WTC11 (cell line): ENCODE data around the gene COL25A1. TPM values are rescaled to one million over a fixed set of nuclear protein-coding genes. Genes with fewer than 3 reads are reported as not detected.

ENCODE experiments used
- ATAC-seq: fragments of 200-7000 bp; cut with Tn5 transposase; 2 replicates; pipeline ENCODE4 v1.10.0; 2021; ENCODE audit warnings: mild to moderate bottlenecking, moderate library complexity
- CTCF ChIA-PET: fragments of 300-600 bp; sonication (Branson Sonifier 250); formaldehyde crosslinking; loops from one replicate; lab custom pipeline; 2021; ENCODE audit warnings: antibody characterized with exemption; lab: Charles Lee
- POLR2A ChIA-PET: fragments of 350-600 bp; sonication (Branson Sonifier 250); formaldehyde crosslinking; loops from one replicate; lab custom pipeline; 2021; ENCODE audit warnings: antibody characterized with exemption; lab: Charles Lee
- DNase-seq: peaks from one replicate; pipeline ENCODE4 v3.0.0; 2021; ENCODE audit warnings: low spot score
- H3K27ac Mint-ChIP-seq: 2 replicates; pipeline ENCODE4 v1.8.0; 2021; ENCODE audit warnings: mixed read lengths
- H3K27me3 Mint-ChIP-seq: 2 replicates; pipeline ENCODE4 v1.8.0; 2021; ENCODE audit warnings: low read depth, mild to moderate bottlenecking, moderate library complexity, mixed read lengths
- H3K36me3 Mint-ChIP-seq: 2 replicates; pipeline ENCODE4 v1.8.0; 2021; ENCODE audit warnings: mixed read lengths
- H3K4me1 Mint-ChIP-seq: 2 replicates; pipeline ENCODE4 v1.8.0; 2022; ENCODE audit warnings: mixed read lengths
- H3K4me3 Mint-ChIP-seq: 2 replicates; pipeline ENCODE4 v1.8.0; 2021; ENCODE audit warnings: mild to moderate bottlenecking, moderate library complexity, mixed read lengths
- H3K9me3 Mint-ChIP-seq: 2 replicates; pipeline ENCODE4 v1.8.0; 2021; ENCODE audit warnings: mixed read lengths
- ATF1 ChIP-seq: sonication (generic); formaldehyde crosslinking; IDR thresholded peaks from 2 replicates; pipeline ENCODE4 v1.8.1; 2023; ENCODE audit warnings: mild to moderate bottlenecking, moderate library complexity, missing genetic modification reagents
- CREM ChIP-seq: sonication (generic); formaldehyde crosslinking; IDR thresholded peaks from 2 replicates; pipeline ENCODE4 v1.8.1; 2022; ENCODE audit warnings: mild to moderate bottlenecking, missing genetic modification reagents, moderate library complexity
- GRHL2 ChIP-seq: fragments of 250-450 bp; sonication (Bioruptor Pico); IDR thresholded peaks from 2 replicates; pipeline ENCODE4 v1.8.0; 2022; ENCODE audit warnings: mild to moderate bottlenecking, moderate library complexity; ENCODE audit not compliant: insufficient replicate concordance, severe bottlenecking
- GTF2I ChIP-seq: fragments of 250-450 bp; sonication (Bioruptor Pico); conservative IDR thresholded peaks from 2 replicates; pipeline ENCODE4 v1.4.0; 2021; ENCODE audit warnings: mild to moderate bottlenecking
- IRF2 ChIP-seq: sonication (generic); formaldehyde crosslinking; IDR thresholded peaks from 2 replicates; pipeline ENCODE4 v1.8.0; 2022; ENCODE audit warnings: low read depth, missing genetic modification reagents, borderline replicate concordance
- JAZF1 ChIP-seq: fragments of 250-450 bp; sonication (Bioruptor Pico); IDR thresholded peaks from 2 replicates; pipeline ENCODE4 v1.9.0; 2021; ENCODE audit warnings: moderate library complexity, mild to moderate bottlenecking, inconsistent platforms
- JUN ChIP-seq: sonication (generic); formaldehyde crosslinking; IDR thresholded peaks from 2 replicates; pipeline ENCODE4 v1.8.0; 2023; ENCODE audit warnings: mild to moderate bottlenecking, missing genetic modification reagents
- MAX ChIP-seq: sonication (generic); formaldehyde crosslinking; IDR thresholded peaks from 2 replicates; pipeline ENCODE4 v1.8.0; 2022; ENCODE audit warnings: mild to moderate bottlenecking, missing genetic modification reagents
- MXD4 ChIP-seq: fragments of 250-450 bp; sonication (Bioruptor Pico); IDR thresholded peaks from 2 replicates; pipeline ENCODE4 v1.8.0; 2021; ENCODE audit warnings: mild to moderate bottlenecking, moderate library complexity, borderline replicate concordance
- NFYB ChIP-seq: sonication (generic); formaldehyde crosslinking; conservative IDR thresholded peaks from 2 replicates; pipeline ENCODE4 v1.8.0; 2022; ENCODE audit warnings: low read depth, missing genetic modification reagents
- NR1H2 ChIP-seq: sonication (generic); formaldehyde crosslinking; IDR thresholded peaks from 2 replicates; pipeline ENCODE4 v1.9.0; 2021; ENCODE audit warnings: mild to moderate bottlenecking, moderate library complexity, missing genetic modification reagents
- OVOL2 ChIP-seq: fragments of 250-450 bp; sonication (Bioruptor Pico); IDR thresholded peaks from 2 replicates; pipeline ENCODE4 v1.9.0; 2021; ENCODE audit warnings: mild to moderate bottlenecking, borderline replicate concordance
- PREB ChIP-seq: sonication (generic); formaldehyde crosslinking; IDR thresholded peaks from 2 replicates; pipeline ENCODE4 v1.8.1; 2022; ENCODE audit warnings: mild to moderate bottlenecking, missing genetic modification reagents, moderate library complexity, borderline replicate concordance
- SMAD3 ChIP-seq: sonication (generic); formaldehyde crosslinking; IDR thresholded peaks from 2 replicates; pipeline ENCODE4 v1.8.0; 2022; ENCODE audit warnings: missing genetic modification reagents, mild to moderate bottlenecking, borderline replicate concordance
- SOX15 ChIP-seq: fragments of 250-450 bp; sonication (Bioruptor Pico); IDR thresholded peaks from 2 replicates; pipeline ENCODE4 v1.9.0; 2021; ENCODE audit warnings: mild to moderate bottlenecking
- SP1 ChIP-seq: sonication (generic); formaldehyde crosslinking; conservative IDR thresholded peaks from 2 replicates; pipeline ENCODE4 v1.8.1; 2022; ENCODE audit warnings: missing genetic modification reagents
- ZNF232 ChIP-seq: sonication (generic); formaldehyde crosslinking; IDR thresholded peaks from 2 replicates; pipeline ENCODE4 v1.8.0; 2022; ENCODE audit warnings: mild to moderate bottlenecking, missing genetic modification reagents
- ZNF396 ChIP-seq: fragments of 250-450 bp; sonication (Bioruptor Pico); IDR thresholded peaks from 2 replicates; pipeline ENCODE4 v1.8.0; 2021; ENCODE audit warnings: mild to moderate bottlenecking, moderate library complexity, borderline replicate concordance
- ZNF425 ChIP-seq: fragments of 250-450 bp; sonication (Bioruptor Pico); conservative IDR thresholded peaks from 2 replicates; pipeline ENCODE4 v1.9.0; 2021; ENCODE audit warnings: mild to moderate bottlenecking
- total RNA-seq: library from RNA; stranded (reverse); gene quantifications from 3 replicates; pipeline ENCODE4 v1.2.3, GENCODE V29; 2021
- TF ChIP-seq, protein P1 (sequence below): sonication (generic); formaldehyde crosslinking; IDR thresholded peaks from 2 replicates; pipeline ENCODE4 v1.8.1; 2023; ENCODE audit warnings: mild to moderate bottlenecking, missing genetic modification reagents
- TF ChIP-seq, protein P2 (sequence below): sonication (generic); formaldehyde crosslinking; IDR thresholded peaks from 2 replicates; pipeline ENCODE4 v1.8.1; 2022; ENCODE audit warnings: missing genetic modification reagents, borderline replicate concordance
- TF ChIP-seq, protein P3 (sequence below): sonication (generic); formaldehyde crosslinking; IDR thresholded peaks from 2 replicates; pipeline ENCODE4 v1.8.0; 2022; ENCODE audit warnings: mild to moderate bottlenecking, missing genetic modification reagents
- TF ChIP-seq, protein P4 (sequence below): sonication (generic); formaldehyde crosslinking; IDR thresholded peaks from 2 replicates; pipeline ENCODE4 v1.8.1; 2023; ENCODE audit warnings: mild to moderate bottlenecking, missing genetic modification reagents, borderline replicate concordance

COL25A1 gene
- total RNA-seq, 1 experiment from 2014 or later = 6.6 TPM

DNA sequence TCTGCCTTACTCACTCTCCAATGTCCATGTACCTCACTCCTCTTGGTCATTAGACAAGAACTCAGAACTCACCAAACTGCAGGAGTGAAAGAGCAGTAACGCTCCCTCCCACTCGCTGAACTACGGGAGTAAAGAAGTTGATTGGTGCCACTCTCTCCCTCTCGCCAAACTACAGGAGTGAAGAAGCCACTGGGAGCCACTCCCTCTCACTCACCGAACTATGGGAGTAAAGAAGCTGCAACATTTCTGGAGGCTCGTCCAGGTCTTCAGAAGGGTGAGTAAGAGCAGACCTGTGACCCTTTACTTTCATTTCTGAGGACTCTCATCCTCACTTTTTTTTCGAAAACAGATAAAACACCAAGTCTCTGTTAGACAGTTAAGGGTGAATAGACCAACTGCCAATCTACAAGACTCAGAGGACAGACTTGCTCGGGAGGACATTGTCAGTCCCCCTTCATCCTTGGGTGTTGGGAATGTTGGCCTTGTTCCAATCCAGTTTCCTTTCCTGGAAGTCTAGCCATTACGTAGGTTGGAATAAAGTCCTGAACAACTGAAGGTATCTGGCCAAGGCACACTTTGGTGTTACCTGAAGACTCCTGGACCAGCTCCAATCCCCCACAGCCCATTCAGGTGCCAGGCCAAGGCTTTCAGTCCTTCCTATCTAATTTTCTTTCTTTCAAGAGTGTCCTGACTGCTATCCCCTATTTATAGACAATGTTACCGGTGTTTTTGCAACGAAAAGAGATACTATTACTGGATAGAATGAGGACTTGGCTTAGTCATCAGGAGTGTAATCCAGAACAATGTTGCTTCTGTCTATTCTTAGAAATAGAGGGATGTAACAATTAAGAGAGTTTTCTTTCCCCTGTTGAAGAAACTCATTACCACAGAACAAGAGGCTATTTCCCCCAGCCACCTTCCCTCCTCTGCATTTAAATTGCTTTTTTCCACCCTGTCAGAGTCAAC lies 11.0 kb upstream of the COL25A1 start (continued):
- TF ChIP-seq ZNF425 (CRISPR knock-in tag) (no peak), ZNF232 (CRISPR knock-in tag) (no peak), GRHL2 (no peak), CREM (CRISPR knock-in tag) (no peak), PREB (CRISPR knock-in tag) (no peak)

DNA sequence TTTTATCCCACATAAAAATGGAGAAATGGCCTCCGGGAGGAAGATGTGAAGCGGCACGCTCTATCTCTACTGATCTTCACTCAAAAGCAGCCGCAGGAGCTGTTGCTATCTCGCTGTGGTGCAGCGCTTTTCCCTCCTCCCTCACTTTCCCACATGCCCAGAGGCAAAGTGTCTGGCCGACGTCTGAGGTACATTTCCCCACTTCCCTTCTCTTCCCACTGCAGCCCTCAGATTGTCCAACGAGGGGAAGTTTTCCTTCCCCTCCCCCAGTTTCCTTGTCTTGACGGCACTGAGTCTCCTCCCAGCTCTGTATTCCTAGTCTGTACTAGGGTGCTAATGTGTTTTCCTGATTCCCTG lies 660 bp upstream of the COL25A1 start:
- H3K9me3 Mint-ChIP-seq = no peaks in the 10 kb centered on the region
- TF ChIP-seq SOX15 (CRISPR knock-in tag) = no peak
- no peak for TF ChIP-seq OVOL2 (CRISPR knock-in tag)
- TF ChIP-seq, protein P1, sequence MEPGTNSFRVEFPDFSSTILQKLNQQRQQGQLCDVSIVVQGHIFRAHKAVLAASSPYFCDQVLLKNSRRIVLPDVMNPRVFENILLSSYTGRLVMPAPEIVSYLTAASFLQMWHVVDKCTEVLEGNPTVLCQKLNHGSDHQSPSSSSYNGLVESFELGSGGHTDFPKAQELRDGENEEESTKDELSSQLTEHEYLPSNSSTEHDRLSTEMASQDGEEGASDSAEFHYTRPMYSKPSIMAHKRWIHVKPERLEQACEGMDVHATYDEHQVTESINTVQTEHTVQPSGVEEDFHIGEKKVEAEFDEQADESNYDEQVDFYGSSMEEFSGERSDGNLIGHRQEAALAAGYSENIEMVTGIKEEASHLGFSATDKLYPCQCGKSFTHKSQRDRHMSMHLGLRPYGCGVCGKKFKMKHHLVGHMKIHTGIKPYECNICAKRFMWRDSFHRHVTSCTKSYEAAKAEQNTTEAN (CRISPR knock-in tag) = 0 out of 2 replicates have a peak, but pooled peaks have one; percentile 0
- TF ChIP-seq, protein P2, sequence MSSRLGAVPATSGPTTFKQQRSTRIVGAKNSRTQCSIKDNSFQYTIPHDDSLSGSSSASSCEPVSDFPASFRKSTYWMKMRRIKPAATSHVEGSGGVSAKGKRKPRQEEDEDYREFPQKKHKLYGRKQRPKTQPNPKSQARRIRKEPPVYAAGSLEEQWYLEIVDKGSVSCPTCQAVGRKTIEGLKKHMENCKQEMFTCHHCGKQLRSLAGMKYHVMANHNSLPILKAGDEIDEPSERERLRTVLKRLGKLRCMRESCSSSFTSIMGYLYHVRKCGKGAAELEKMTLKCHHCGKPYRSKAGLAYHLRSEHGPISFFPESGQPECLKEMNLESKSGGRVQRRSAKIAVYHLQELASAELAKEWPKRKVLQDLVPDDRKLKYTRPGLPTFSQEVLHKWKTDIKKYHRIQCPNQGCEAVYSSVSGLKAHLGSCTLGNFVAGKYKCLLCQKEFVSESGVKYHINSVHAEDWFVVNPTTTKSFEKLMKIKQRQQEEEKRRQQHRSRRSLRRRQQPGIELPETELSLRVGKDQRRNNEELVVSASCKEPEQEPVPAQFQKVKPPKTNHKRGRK (CRISPR knock-in tag) = no peak
- no peak for TF ChIP-seq NFYB (CRISPR knock-in tag)
- no peak for TF ChIP-seq ZNF396
- no peak for TF ChIP-seq JAZF1
- no peak for TF ChIP-seq SP1
- no peak for TF ChIP-seq NR1H2 (CRISPR knock-in tag)
- no peak for TF ChIP-seq ATF1 (CRISPR knock-in tag)
- TF ChIP-seq, protein P3, sequence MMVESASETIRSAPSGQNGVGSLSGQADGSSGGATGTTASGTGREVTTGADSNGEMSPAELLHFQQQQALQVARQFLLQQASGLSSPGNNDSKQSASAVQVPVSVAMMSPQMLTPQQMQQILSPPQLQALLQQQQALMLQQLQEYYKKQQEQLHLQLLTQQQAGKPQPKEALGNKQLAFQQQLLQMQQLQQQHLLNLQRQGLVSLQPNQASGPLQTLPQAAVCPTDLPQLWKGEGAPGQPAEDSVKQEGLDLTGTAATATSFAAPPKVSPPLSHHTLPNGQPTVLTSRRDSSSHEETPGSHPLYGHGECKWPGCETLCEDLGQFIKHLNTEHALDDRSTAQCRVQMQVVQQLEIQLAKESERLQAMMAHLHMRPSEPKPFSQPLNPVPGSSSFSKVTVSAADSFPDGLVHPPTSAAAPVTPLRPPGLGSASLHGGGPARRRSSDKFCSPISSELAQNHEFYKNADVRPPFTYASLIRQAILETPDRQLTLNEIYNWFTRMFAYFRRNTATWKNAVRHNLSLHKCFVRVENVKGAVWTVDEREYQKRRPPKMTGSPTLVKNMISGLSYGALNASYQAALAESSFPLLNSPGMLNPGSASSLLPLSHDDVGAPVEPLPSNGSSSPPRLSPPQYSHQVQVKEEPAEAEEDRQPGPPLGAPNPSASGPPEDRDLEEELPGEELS (CRISPR knock-in tag) = no peak; the same call in 1 of the 2 replicates
- TF ChIP-seq GTF2I (CRISPR knock-in tag) = 0 out of 2 replicates have a peak, but pooled peaks have one; percentile 26
- TF ChIP-seq MXD4 = no peak
- TF ChIP-seq IRF2 (CRISPR knock-in tag) = no peak
- TF ChIP-seq, protein P4, sequence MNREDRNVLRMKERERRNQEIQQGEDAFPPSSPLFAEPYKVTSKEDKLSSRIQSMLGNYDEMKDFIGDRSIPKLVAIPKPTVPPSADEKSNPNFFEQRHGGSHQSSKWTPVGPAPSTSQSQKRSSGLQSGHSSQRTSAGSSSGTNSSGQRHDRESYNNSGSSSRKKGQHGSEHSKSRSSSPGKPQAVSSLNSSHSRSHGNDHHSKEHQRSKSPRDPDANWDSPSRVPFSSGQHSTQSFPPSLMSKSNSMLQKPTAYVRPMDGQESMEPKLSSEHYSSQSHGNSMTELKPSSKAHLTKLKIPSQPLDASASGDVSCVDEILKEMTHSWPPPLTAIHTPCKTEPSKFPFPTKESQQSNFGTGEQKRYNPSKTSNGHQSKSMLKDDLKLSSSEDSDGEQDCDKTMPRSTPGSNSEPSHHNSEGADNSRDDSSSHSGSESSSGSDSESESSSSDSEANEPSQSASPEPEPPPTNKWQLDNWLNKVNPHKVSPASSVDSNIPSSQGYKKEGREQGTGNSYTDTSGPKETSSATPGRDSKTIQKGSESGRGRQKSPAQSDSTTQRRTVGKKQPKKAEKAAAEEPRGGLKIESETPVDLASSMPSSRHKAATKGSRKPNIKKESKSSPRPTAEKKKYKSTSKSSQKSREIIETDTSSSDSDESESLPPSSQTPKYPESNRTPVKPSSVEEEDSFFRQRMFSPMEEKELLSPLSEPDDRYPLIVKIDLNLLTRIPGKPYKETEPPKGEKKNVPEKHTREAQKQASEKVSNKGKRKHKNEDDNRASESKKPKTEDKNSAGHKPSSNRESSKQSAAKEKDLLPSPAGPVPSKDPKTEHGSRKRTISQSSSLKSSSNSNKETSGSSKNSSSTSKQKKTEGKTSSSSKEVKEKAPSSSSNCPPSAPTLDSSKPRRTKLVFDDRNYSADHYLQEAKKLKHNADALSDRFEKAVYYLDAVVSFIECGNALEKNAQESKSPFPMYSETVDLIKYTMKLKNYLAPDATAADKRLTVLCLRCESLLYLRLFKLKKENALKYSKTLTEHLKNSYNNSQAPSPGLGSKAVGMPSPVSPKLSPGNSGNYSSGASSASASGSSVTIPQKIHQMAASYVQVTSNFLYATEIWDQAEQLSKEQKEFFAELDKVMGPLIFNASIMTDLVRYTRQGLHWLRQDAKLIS (CRISPR knock-in tag) = 0 out of 2 replicates have a peak, but pooled peaks have one; percentile 2
- 0 out of 2 replicates have a peak, but pooled peaks have one; percentile 47 for TF ChIP-seq MAX
- TF ChIP-seq JUN (CRISPR knock-in tag) = no peak
- no peak for TF ChIP-seq SMAD3 (CRISPR knock-in tag)
- peaks cover 43% of the 10 kb centered on the region for H3K27me3 Mint-ChIP-seq
- peak overlapping the region; percentile 73 for H3K27ac Mint-ChIP-seq
- POLR2A ChIA-PET = interaction anchor here (0.9 kb wide), 1 partner anchor 84 kb away, joined by 3 read pairs; no protein-coding TSS in a partner anchor
- no peak for DNase-seq
- peak overlapping the region; percentile 70 for H3K4me3 Mint-ChIP-seq
- peak; percentile 29 for ATAC-seq
- CTCF ChIA-PET = interaction anchor here (0.6 to 1.6 kb wide), 3 partner anchors 10 to 84 kb away, joined by 3 to 16 read pairs (median 6); no protein-coding TSS in a partner anchor
- H3K4me1 Mint-ChIP-seq = peaks cover 16% of the 10 kb centered on the region
- no peaks in the 10 kb centered on the region for H3K36me3 Mint-ChIP-seq
